ENCODE measurements around the gene GZMM. TPM values are rescaled to one million over a fixed set of nuclear protein-coding genes. Genes with fewer than 3 reads are reported as not detected.
"Not testable (repeated sequence)": the region's sequence is repeated elsewhere in the genome, so short reads cannot be mapped to it uniquely, and the experiment has no call there.

GZMM gene
- total and polyA plus RNA-seq, 4 experiments from 2014 or later = 25.5 to 122 (median 55.4) TPM

DNA sequence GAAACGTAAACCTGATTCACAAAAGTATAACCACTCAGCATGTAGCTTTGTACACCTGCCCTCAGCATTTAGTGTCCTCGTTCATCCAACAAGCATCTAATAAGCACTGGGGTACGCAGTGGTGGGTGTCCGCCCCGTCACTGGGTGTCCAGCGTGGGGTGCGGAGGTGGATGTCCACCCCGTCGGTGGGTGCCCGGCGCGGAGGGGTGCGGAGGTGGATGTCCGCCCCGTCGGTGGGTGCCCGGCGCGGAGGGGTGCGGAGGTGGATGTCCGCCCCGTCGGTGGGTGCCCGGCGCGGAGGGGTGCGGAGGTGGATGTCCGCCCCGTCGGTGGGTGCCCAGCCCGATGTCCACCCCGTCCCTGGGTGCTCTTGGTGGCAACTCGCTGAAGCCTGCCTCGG, 41.3 kb downstream of the GZMM start:
- H3K36me3 Mint-ChIP-seq = peaks cover 0 to 11% of the 10 kb centered on the region in 2 donors
- H3K9me3 Mint-ChIP-seq; H3K9me3 ChIP-seq (ENCODE audit: control insufficient read depth in 1 of 2, low read length in 2 of 2); H3K27me3 ChIP-seq (ENCODE audit: insufficient read depth, low read length); H3K4me3 ChIP-seq (ENCODE audit: low read length in 2 of 2); DNase-seq; intact Hi-C loops (cut with micrococcal nuclease); H3K27ac ChIP-seq (ENCODE audit: low read depth, low read length); H3K27ac Mint-ChIP-seq; H3K27me3 Mint-ChIP-seq; H3K4me3 Mint-ChIP-seq: not testable (repeated sequence)
- Histone ChIP-seq H3K36me3 (ENCODE audit: insufficient read depth, low read length) (peaks cover 10% of the 10 kb centered on the region), H3K4me1 (ENCODE audit: insufficient read depth, low read length) (peaks cover 19% of the 10 kb centered on the region)
- POLR2A ChIA-PET (ENCODE audit: partially characterized antibody) = interaction anchor here (0.7 to 2.2 kb wide), 6 partner anchors 13 to 92 kb away, joined by 3 to 7 read pairs (median 4); partner anchors contain the start of genes BSG and POLRMT
- CTCF ChIA-PET (ENCODE audit: partially characterized antibody) = interaction anchor here (0.8 to 4.3 kb wide), 8 partner anchors 10 to 152 kb away, joined by 3 to 26 read pairs (median 4); partner anchors contain the start of gene RNF126
- H3K4me1 Mint-ChIP-seq = peaks cover 3 to 11% (median 6%) of the 10 kb centered on the region in 4 donors

GRCh38 chr19:585551-586110, 41.8 kb downstream of the GZMM start:
- CTCF ChIA-PET (ENCODE audit: partially characterized antibody) = interaction anchor here (1.4 to 4.3 kb wide), 5 partner anchors 11 to 152 kb away, joined by 3 to 26 read pairs (median 7); no protein-coding TSS in a partner anchor

GRCh38 chr19:588093-588740, 44.4 kb downstream of the GZMM start:
- Histone ChIP-seq H3K36me3 (ENCODE audit: insufficient read depth, low read length) (no peaks in the 10 kb centered on the region), H3K9me3 (ENCODE audit: control insufficient read depth in 1 of 2, low read length in 2 of 2) (no peaks in the 10 kb centered on the region), H3K4me1 (ENCODE audit: insufficient read depth, low read length) (peaks cover 19% of the 10 kb centered on the region), H3K27me3 (ENCODE audit: insufficient read depth, low read length) (peaks cover 6% of the 10 kb centered on the region), H3K4me3 (ENCODE audit: low read length in 2 of 2) (no peak overlapping the region), H3K27ac (ENCODE audit: low read depth, low read length) (no peak overlapping the region)
- CTCF ChIA-PET (ENCODE audit: partially characterized antibody) = interaction anchor here (0.6 to 1.0 kb wide), 2 partner anchors 40 to 87 kb away, joined by 4 read pairs; no protein-coding TSS in a partner anchor
- H3K27me3 Mint-ChIP-seq = peaks cover 6 to 7% of the 10 kb centered on the region in 2 donors
- DNase-seq = peak; percentile 57 to 81 (median 62)
- H3K36me3 Mint-ChIP-seq = peaks cover 0 to 2% of the 10 kb centered on the region in 2 donors
- H3K4me1 Mint-ChIP-seq = peaks cover 3 to 14% (median 6%) of the 10 kb centered on the region in 4 donors
- POLR2A ChIA-PET (ENCODE audit: partially characterized antibody) = no interaction called here
- H3K27ac Mint-ChIP-seq = peak overlapping the region in 1 of 7 donors; percentile 59
- peaks cover 0 to 1% (median 0%) of the 10 kb centered on the region in 8 donors for H3K9me3 Mint-ChIP-seq
- H3K4me3 Mint-ChIP-seq = peak overlapping the region in 4 of 8 donors; percentile 42 to 65 (median 52)
- intact Hi-C loops (cut with micrococcal nuclease) = loop anchor here (1.0 to 2.0 kb wide), 3 partner anchors 15 to 146 kb away; partner anchors contain the start of gene BSG

More at GRCh38 chr19:585551-586110, 41.8 kb downstream of the GZMM start:
- DNase-seq = no peak
- Mint-ChIP-seq H3K27me3 (peaks cover 4 to 7% of the 10 kb centered on the region in 2 donors), H3K4me3 (no peak overlapping the region), H3K27ac (no peak overlapping the region), H3K36me3 (peaks cover 0 to 10% of the 10 kb centered on the region in 2 donors), H3K9me3 (peaks cover 0 to 1% (median 0%) of the 10 kb centered on the region in 8 donors), H3K4me1 (peaks cover 3 to 11% (median 6%) of the 10 kb centered on the region in 4 donors)
- Histone ChIP-seq H3K27ac (ENCODE audit: low read depth, low read length) (no peak overlapping the region), H3K9me3 (ENCODE audit: control insufficient read depth in 1 of 2, low read length in 2 of 2) (no peaks in the 10 kb centered on the region), H3K4me3 (ENCODE audit: low read length in 2 of 2) (no peak overlapping the region), H3K36me3 (ENCODE audit: insufficient read depth, low read length) (peaks cover 7% of the 10 kb centered on the region), H3K4me1 (ENCODE audit: insufficient read depth, low read length) (peaks cover 19% of the 10 kb centered on the region), H3K27me3 (ENCODE audit: insufficient read depth, low read length) (peaks cover 6% of the 10 kb centered on the region)
- POLR2A ChIA-PET (ENCODE audit: partially characterized antibody) = interaction anchor here (0.7 to 2.2 kb wide), 6 partner anchors 11 to 94 kb away, joined by 3 to 7 read pairs (median 4); partner anchors contain the start of genes BSG and POLRMT
- intact Hi-C loops (cut with micrococcal nuclease) = no loop called here

DNA sequence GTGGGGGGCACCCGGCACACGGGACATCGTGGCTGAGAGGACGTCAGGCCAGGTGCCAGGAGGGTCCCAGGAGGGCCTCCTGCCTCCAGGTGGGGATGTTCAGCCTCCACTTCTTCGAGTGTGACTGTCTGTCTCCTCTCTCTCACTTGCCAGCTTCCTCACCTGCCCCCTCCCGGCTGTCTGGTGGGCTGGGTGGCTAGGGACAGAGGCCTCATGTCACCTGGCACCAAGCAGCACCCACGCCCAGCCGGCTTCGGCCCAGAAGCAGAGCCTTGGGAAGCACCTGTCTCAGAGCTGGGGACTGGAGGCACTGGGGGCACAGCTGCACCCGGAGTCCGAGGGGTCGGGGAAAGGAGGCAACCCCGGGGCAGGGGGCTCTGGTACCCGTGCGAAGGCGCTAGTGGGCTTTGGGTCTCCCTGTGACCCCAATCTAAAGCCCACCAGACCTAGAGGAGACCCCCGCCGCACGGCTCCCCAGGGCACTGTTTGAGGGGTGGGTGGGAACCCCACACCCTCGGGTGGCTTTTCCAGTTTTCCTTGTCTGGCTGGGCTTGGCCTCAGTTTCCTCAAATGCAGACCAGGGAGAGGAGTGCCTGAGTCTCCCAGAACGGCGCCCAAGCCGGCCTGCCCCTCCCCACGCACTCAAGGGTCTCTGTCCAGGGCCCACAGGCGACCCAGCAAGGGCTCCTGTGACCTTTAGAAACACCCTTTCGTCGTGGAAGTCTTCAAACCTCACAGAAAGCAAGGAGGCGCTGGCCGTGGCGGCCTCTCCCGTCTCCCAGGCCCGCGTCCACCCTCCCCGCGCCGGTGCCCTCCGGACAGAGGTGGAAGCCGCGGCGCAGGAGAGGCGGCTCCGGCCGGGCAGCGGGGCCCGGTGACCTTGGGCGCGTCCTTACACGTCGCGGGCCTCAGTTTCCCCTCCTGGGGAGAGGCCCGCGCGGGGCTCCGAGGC, 45.2 kb downstream of the GZMM start:
- Mint-ChIP-seq H3K27ac (no peak overlapping the region), H3K4me3 (peak overlapping the region; percentile 45 to 76 (median 54)), H3K9me3 (no peaks in the 10 kb centered on the region), H3K36me3 (peaks cover 0 to 2% of the 10 kb centered on the region in 2 donors), H3K27me3 (peaks cover 6 to 10% of the 10 kb centered on the region in 2 donors), H3K4me1 (peaks cover 1 to 11% (median 5%) of the 10 kb centered on the region in 4 donors)
- CTCF ChIA-PET (ENCODE audit: partially characterized antibody) = interaction anchor here (0.6 kb wide), 1 partner anchor 39 kb away, joined by 4 read pairs; no protein-coding TSS in a partner anchor
- Histone ChIP-seq H3K4me1 (ENCODE audit: insufficient read depth, low read length) (peaks cover 18% of the 10 kb centered on the region), H3K27ac (ENCODE audit: low read depth, low read length) (no peak overlapping the region), H3K4me3 (ENCODE audit: low read length in 2 of 2) (no peak overlapping the region), H3K27me3 (ENCODE audit: insufficient read depth, low read length) (peaks cover 6% of the 10 kb centered on the region), H3K36me3 (ENCODE audit: insufficient read depth, low read length) (no peaks in the 10 kb centered on the region), H3K9me3 (ENCODE audit: control insufficient read depth in 1 of 2, low read length in 2 of 2) (no peaks in the 10 kb centered on the region)
- DNase-seq = no peak
- POLR2A ChIA-PET (ENCODE audit: partially characterized antibody) = no interaction called here
- intact Hi-C loops (cut with micrococcal nuclease) = loop anchor here (1.0 to 2.0 kb wide), 3 partner anchors 16 to 145 kb away; partner anchors contain the start of gene BSG

- Mint-ChIP-seq H3K4me3 (peak within 1 kb of the TSS; percentile 45 to 76 (median 56)), H3K27me3 (peaks cover 6 to 10% of the 10 kb centered on the region in 2 donors), H3K27ac (no peak within 1 kb of the TSS), H3K9me3 (no peaks in the 10 kb centered on the region), H3K36me3 (peaks cover 0 to 2% of the 10 kb centered on the region in 2 donors), H3K4me1 (peaks cover 1 to 10% (median 5%) of the 10 kb centered on the region in 4 donors)
- DNase-seq = no peak
- Histone ChIP-seq H3K9me3 (ENCODE audit: control insufficient read depth in 1 of 2, low read length in 2 of 2) (no peaks in the 10 kb centered on the region), H3K36me3 (ENCODE audit: insufficient read depth, low read length) (no peaks in the 10 kb centered on the region), H3K4me3 (ENCODE audit: low read length in 2 of 2) (no peak within 1 kb of the TSS), H3K27ac (ENCODE audit: low read depth, low read length) (no peak within 1 kb of the TSS), H3K4me1 (ENCODE audit: insufficient read depth, low read length) (peaks cover 16% of the 10 kb centered on the region), H3K27me3 (ENCODE audit: insufficient read depth, low read length) (peaks cover 6% of the 10 kb centered on the region)
- CTCF ChIA-PET (ENCODE audit: partially characterized antibody) = no interaction called here
- intact Hi-C loops (cut with micrococcal nuclease) = loop anchor here (2.0 kb wide), 2 partner anchors 17 to 21 kb away; partner anchors contain the start of gene BSG
- POLR2A ChIA-PET (ENCODE audit: partially characterized antibody) = no interaction called here
Observed at GRCh38 chr19:589693-590395, 46.0 kb downstream of the GZMM start, which contains the start of gene HCN2. HCN2 (plus strand) TSS chr19:589881; CDS start chr19:589946, 65 bp downstream.

DNA sequence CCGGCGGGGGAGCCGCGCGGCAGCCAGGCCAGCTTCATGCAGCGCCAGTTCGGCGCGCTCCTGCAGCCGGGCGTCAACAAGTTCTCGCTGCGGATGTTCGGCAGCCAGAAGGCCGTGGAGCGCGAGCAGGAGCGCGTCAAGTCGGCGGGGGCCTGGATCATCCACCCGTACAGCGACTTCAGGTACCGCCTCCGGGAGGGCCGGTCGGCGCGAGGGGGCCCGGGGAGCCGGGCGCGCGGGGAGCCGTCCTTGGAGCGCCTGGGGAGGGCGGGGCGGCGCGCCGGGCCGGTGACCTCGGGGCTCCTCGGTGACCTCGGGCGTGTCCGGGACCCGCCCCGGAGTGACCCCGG, 46.5 kb downstream of the GZMM start:
- Histone ChIP-seq H3K27ac (ENCODE audit: low read depth, low read length) (no peak overlapping the region), H3K9me3 (ENCODE audit: control insufficient read depth in 1 of 2, low read length in 2 of 2) (no peaks in the 10 kb centered on the region), H3K4me3 (ENCODE audit: low read length in 2 of 2) (no peak overlapping the region), H3K27me3 (ENCODE audit: insufficient read depth, low read length) (peaks cover 6% of the 10 kb centered on the region), H3K4me1 (ENCODE audit: insufficient read depth, low read length) (peaks cover 16% of the 10 kb centered on the region), H3K36me3 (ENCODE audit: insufficient read depth, low read length) (no peaks in the 10 kb centered on the region)
- intact Hi-C loops (cut with micrococcal nuclease) = no loop called here
- Mint-ChIP-seq H3K9me3 (no peaks in the 10 kb centered on the region), H3K4me1 (peaks cover 1 to 10% (median 5%) of the 10 kb centered on the region in 4 donors), H3K36me3 (peaks cover 0 to 2% of the 10 kb centered on the region in 2 donors), H3K27ac (no peak overlapping the region), H3K4me3 (peak overlapping the region in 5 of 8 donors; percentile 28 to 57 (median 41)), H3K27me3 (peaks cover 6 to 10% of the 10 kb centered on the region in 2 donors)
- ChIA-PET POLR2A (ENCODE audit: partially characterized antibody) (no interaction called here), CTCF (ENCODE audit: partially characterized antibody) (no interaction called here)
- DNase-seq = peak in 4 of 5 donors; percentile 36 to 45 (median 39)

All from CD4-positive, alpha-beta memory T cell (primary cell).